Left ventricle myocardium inferior (tissue), 1 donor: ENCODE results near the gene XPNPEP2. TPM values are rescaled to one million over a fixed set of nuclear protein-coding genes. Genes with fewer than 3 reads are reported as not detected.

Source experiments
- DNase-seq: peaks from one replicate; pipeline ENCODE4 v3.0.0-alpha.2; 2020
- H3K27ac ChIP-seq: fragments of 200-600 bp; replicated peaks from 2 replicates; pipeline ENCODE4 v1.8.0; 2021
- H3K27me3 ChIP-seq: fragments of 200-600 bp; 2 replicates; pipeline ENCODE4 v1.8.0; 2021; ENCODE audit warnings: low read depth
- H3K36me3 ChIP-seq: fragments of 200-600 bp; 2 replicates; pipeline ENCODE4 v1.8.0; 2021
- H3K4me1 ChIP-seq: fragments of 200-600 bp; 2 replicates; pipeline ENCODE4 v1.8.0; 2021
- H3K4me3 ChIP-seq: fragments of 200-600 bp; 2 replicates; pipeline ENCODE4 v1.8.0; 2021; ENCODE audit warnings: mild to moderate bottlenecking, moderate library complexity
- H3K9me3 ChIP-seq: fragments of 200-600 bp; replicated peaks from 2 replicates; pipeline ENCODE4 v1.8.0; 2021
- intact Hi-C: fragments of 100-400 bp; cut with micrococcal nuclease; formaldehyde crosslinking; loops from one replicate; pipeline ENCODE4 v1.11.0; 2022
- total RNA-seq: library from RNA; stranded (reverse); fragmentation: NEBNext Ultra II Directional; extraction: Animal tissue kit (Norgen Biotek cat#: 25700); gene quantifications from one replicate; pipeline ENCODE4 v1.2.1, GENCODE V29; 2021
- TF ChIP-seq, protein P1 (sequence below): fragments of 200-600 bp; IDR thresholded peaks from 2 replicates; pipeline ENCODE4 v1.8.0; 2021; ENCODE audit warnings: antibody characterized with exemption, mild to moderate bottlenecking, borderline replicate concordance
- donor health status: DM: no; HTN: yes; CAD: no; lungs with severe emphysema.

XPNPEP2 gene
- total RNA-seq, 1 donor from 2014 or later, result 1.3 TPM

DNA sequence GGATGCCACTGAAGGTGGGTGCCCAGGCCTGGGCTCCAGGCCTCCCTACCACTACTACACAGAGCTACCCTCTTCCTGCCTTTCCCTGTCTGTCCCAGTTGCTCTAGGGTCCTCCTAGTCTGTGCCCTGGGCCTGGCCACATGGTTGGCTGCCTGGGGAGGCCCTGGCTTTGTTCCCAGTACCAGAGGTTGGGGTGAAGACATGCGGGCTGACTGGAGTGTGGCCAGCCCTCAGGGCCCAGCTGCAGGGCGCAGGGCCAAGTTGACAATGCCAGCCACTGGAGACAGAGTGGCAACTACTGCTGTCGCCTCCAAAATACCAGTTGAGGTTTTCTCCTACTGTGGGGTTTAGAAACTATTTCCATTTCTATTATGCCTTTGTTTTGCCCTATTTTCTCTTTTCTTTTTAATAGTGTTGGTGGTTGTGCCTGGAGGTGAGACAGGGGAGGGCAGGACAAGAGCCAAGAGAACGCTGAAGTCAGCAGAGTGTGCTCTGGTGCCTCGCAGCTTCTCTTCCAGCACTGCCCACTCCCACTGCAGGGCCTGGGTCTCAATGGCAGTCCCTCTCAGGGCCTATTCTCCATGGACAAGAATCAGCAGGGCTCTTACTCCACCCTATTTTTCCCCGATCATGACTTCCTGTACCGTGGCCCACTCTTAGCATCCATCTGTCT, 32.2 kb upstream of the XPNPEP2 start:
- Histone ChIP-seq H3K4me1 (peaks cover 4% of the 10 kb centered on the region), H3K36me3 (no peaks in the 10 kb centered on the region), H3K4me3 (no peak overlapping the region), H3K27ac (peak overlapping the region; percentile 40), H3K27me3 (no peaks in the 10 kb centered on the region), H3K9me3 (no peaks in the 10 kb centered on the region)
- peak; percentile 59 for DNase-seq
- TF ChIP-seq, protein P1, sequence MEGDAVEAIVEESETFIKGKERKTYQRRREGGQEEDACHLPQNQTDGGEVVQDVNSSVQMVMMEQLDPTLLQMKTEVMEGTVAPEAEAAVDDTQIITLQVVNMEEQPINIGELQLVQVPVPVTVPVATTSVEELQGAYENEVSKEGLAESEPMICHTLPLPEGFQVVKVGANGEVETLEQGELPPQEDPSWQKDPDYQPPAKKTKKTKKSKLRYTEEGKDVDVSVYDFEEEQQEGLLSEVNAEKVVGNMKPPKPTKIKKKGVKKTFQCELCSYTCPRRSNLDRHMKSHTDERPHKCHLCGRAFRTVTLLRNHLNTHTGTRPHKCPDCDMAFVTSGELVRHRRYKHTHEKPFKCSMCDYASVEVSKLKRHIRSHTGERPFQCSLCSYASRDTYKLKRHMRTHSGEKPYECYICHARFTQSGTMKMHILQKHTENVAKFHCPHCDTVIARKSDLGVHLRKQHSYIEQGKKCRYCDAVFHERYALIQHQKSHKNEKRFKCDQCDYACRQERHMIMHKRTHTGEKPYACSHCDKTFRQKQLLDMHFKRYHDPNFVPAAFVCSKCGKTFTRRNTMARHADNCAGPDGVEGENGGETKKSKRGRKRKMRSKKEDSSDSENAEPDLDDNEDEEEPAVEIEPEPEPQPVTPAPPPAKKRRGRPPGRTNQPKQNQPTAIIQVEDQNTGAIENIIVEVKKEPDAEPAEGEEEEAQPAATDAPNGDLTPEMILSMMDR, result no peak
- intact Hi-C loops, result no loop called here

DNA sequence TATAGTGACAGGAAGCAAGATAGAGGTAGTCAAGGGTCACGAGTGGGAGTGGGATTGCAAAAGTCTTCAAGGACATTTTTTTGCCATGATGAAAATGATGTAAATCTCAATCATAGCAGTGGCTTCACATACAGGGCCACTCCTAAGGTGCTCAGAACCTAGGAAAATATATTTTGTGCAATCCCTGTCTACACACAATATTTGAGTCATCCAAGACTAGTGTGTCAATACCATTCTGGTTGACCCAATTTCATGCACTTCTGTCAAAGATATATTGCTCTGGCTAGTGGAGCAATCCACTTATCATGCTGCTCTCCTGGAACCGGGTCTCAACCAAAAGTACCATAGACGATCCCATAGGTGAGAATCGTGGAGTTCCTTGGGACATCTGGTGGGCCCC, 24.2 kb upstream of the XPNPEP2 start:
- Histone ChIP-seq H3K9me3 (no peaks in the 10 kb centered on the region), H3K36me3 (no peaks in the 10 kb centered on the region), H3K27ac (no peak overlapping the region), H3K27me3 (no peaks in the 10 kb centered on the region), H3K4me1 (no peaks in the 10 kb centered on the region), H3K4me3 (no peak overlapping the region)
- no peak for DNase-seq
- intact Hi-C loops, result no loop called here
- TF ChIP-seq, protein P1, result no peak

DNA sequence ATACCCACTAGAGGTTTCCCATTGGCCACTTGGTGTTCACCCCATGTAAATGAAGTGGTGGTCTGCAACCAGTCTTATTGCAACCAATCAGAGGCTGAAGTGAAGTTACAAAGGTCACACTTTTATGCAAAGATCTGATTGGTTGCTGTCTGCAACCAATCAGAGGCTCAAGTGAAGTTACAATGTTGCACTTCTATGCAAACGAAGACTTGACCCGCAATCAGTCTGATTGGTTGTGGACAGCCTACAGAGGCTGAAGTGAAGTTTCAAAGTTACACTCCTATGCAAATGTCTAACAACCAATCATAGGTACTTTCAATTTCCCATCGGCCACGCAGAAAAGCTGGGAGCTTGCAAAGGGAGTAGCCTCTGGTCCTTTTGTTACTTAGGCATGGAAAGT, 22.3 kb upstream of the XPNPEP2 start:
- Histone ChIP-seq H3K9me3 (no peaks in the 10 kb centered on the region), H3K4me1 (no peaks in the 10 kb centered on the region), H3K27ac (no peak overlapping the region), H3K36me3 (no peaks in the 10 kb centered on the region), H3K27me3 (no peaks in the 10 kb centered on the region), H3K4me3 (no peak overlapping the region)
- DNase-seq, result no peak
- TF ChIP-seq, protein P1, result no peak
- intact Hi-C loops, result no loop called here

DNA sequence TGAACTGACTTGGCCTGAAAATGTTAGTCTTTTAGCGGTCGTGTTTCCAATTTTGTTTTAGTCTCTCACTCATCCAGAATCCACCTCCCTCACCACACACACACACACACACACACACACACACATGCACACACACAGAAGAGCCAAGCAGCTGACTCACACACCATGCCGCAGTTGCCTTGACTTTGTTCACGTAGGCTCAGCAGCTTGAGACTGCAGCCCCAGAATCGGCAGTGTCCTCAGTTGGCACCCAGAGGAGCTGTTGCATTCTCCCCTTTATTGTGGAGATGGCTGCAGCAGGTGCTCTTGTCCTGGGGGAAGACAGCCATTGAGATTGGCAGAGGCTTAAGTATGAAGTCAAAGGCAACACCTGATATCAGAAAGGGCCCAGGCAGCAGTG, 20.9 kb upstream of the XPNPEP2 start:
- DNase-seq, result no peak
- Histone ChIP-seq H3K36me3 (no peaks in the 10 kb centered on the region), H3K27me3 (no peaks in the 10 kb centered on the region), H3K4me1 (no peaks in the 10 kb centered on the region), H3K4me3 (no peak overlapping the region), H3K27ac (no peak overlapping the region), H3K9me3 (no peaks in the 10 kb centered on the region)
- TF ChIP-seq, protein P1, result no peak
- intact Hi-C loops, result no loop called here

DNA sequence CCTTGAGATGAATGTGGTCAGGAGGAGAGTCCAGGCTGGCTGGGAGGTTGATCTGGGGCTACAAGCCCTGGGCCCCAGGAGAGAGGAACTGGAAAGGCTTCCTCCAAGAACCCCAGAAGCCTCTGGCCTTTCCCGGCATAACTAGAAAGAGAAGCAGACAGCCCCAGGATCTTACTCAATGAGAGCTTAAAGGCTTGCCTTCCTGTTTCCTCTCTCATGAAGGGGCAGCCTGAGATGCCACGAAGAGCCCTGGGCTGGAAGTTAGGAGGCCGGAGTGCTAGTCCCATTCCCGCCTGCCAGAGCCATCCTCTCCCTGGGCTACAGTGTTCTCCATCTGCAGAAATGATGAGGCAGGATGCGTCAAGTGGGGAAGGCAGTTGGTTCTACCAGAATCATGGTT, 20.1 kb upstream of the XPNPEP2 start:
- H3K27me3 ChIP-seq, result no peaks in the 10 kb centered on the region
- no peak for DNase-seq
- H3K27ac ChIP-seq, result no peak overlapping the region
- H3K4me1 ChIP-seq, result no peaks in the 10 kb centered on the region
- no peaks in the 10 kb centered on the region for H3K9me3 ChIP-seq
- H3K4me3 ChIP-seq, result no peak overlapping the region
- intact Hi-C loops, result no loop called here
- TF ChIP-seq, protein P1, result no peak
- H3K36me3 ChIP-seq, result no peaks in the 10 kb centered on the region

DNA sequence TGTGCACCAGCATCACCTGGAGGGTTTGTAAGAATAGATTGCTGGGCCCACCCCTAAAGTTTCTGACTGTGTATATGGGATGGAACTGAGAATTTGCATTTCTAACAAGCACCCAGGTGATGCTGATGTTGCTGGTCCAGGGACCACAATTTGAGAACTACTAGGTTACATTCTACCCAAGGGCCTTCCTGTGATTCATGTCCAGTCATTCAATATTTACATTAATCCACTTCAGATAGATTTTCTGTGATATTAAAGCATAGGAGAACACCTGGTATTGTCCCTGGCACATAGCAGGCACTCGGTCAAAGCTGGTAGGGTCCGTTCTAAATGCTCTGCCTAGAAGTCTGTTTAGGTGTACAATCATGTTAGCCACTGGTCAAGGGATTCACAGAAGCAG, 19.5 kb upstream of the XPNPEP2 start:
- no peak for DNase-seq
- TF ChIP-seq, protein P1, result no peak
- intact Hi-C loops, result no loop called here

More for the DNA sequence above, 19.5 kb upstream of the XPNPEP2 start:
- H3K9me3 ChIP-seq, result no peaks in the 10 kb centered on the region
- no peaks in the 10 kb centered on the region for H3K4me1 ChIP-seq
- no peaks in the 10 kb centered on the region for H3K27me3 ChIP-seq
- no peak overlapping the region for H3K4me3 ChIP-seq
- no peak overlapping the region for H3K27ac ChIP-seq
- no peaks in the 10 kb centered on the region for H3K36me3 ChIP-seq
